Hepatocyte (in vitro differentiated cells): ENCODE measurements around the gene NEDD4. TPM values are rescaled to one million over a fixed set of nuclear protein-coding genes. Genes with fewer than 3 reads are reported as not detected.
A peak's percentile ranks its signal among the peaks of the same experiment; 100 is the strongest.

Experiments
- DNase-seq: peaks from one replicate; pipeline ENCODE4 v3.0.0-alpha.2; 2016; ENCODE audit warnings: low spot score
- H2AFZ ChIP-seq: fragments of 200-600 bp; sonication (generic); 2 replicates; pipeline ENCODE4 v1.6.0; 2016; ENCODE audit warnings: antibody characterized with exemption, mild to moderate bottlenecking
- H3K27ac ChIP-seq: fragments of 200-600 bp; sonication (generic); 2 replicates; pipeline ENCODE4 v1.5.1; 2016; ENCODE audit warnings: mild to moderate bottlenecking
- H3K27me3 ChIP-seq: fragments of 200-600 bp; sonication (generic); 2 replicates; pipeline ENCODE4 v1.6.1; 2016
- H3K36me3 ChIP-seq: fragments of 200-600 bp; sonication (generic); replicated peaks from 2 replicates; pipeline ENCODE4 v1.5.1; 2016; ENCODE audit warnings: low read depth; ENCODE audit not compliant: insufficient read depth
- H3K4me1 ChIP-seq: fragments of 200-600 bp; sonication (generic); 2 replicates; pipeline ENCODE4 v1.5.1; 2016; ENCODE audit warnings: mild to moderate bottlenecking, moderate library complexity; ENCODE audit not compliant: insufficient read depth
- H3K4me2 ChIP-seq: fragments of 200-600 bp; sonication (generic); 2 replicates; pipeline ENCODE4 v1.6.0; 2016
- H3K4me3 ChIP-seq: fragments of 200-600 bp; sonication (generic); 2 replicates; pipeline ENCODE4 v1.5.1; 2016; ENCODE audit warnings: mild to moderate bottlenecking
- H3K79me2 ChIP-seq: fragments of 200-600 bp; sonication (generic); 2 replicates; pipeline ENCODE4 v1.6.0; 2017; ENCODE audit warnings: mild to moderate bottlenecking
- H3K9me2 ChIP-seq: fragments of 200-600 bp; sonication (generic); replicated peaks from 2 replicates; pipeline ENCODE4 v1.6.0; 2017; ENCODE audit warnings: mild to moderate bottlenecking; ENCODE audit not compliant: insufficient read depth
- H3K9me3 ChIP-seq: fragments of 200-600 bp; sonication (generic); 2 replicates; pipeline ENCODE4 v1.5.1; 2016; ENCODE audit warnings: low read depth, mild to moderate bottlenecking
- H4K20me1 ChIP-seq: fragments of 200-600 bp; sonication (generic); 2 replicates; pipeline ENCODE4 v1.6.0; 2016; ENCODE audit warnings: mild to moderate bottlenecking; ENCODE audit not compliant: insufficient read depth, poor library complexity, severe bottlenecking
- EZH2 ChIP-seq: fragments of 200-600 bp; sonication (generic); IDR thresholded peaks from 2 replicates; pipeline ENCODE4 v1.6.1; 2016; ENCODE audit warnings: antibody characterized with exemption, mild to moderate bottlenecking, borderline replicate concordance
- EZH2phosphoT487 ChIP-seq: fragments of 200-600 bp; sonication (generic); IDR thresholded peaks from one replicate; pipeline ENCODE4 v1.6.1; 2018; ENCODE audit warnings: antibody characterized with exemption, mild to moderate bottlenecking, low read depth, moderate library complexity; ENCODE audit not compliant: unreplicated experiment, severe bottlenecking
- whole genome bisulfite sequencing: methylation state at CpG from one replicate; pipeline ENCODE4 v1.1.6; 2016; ENCODE audit warnings: low lambda C conversion rate; ENCODE audit errors: missing lambda C conversion rate; 5-methylcytosine and 5-hydroxymethylcytosine counted together
- polyA plus RNA-seq: library from polyadenylated mRNA; unstranded; fragments of >200 nt; fragmentation: Nextera tagmentation; extraction: Ambion mirVana; gene quantifications from 2 replicates; pipeline ENCODE4 v1.2.1, GENCODE V29; 2016
- total RNA-seq: library from RNA; depleted of rRNA; stranded (reverse); fragments of >200 nt; gene quantifications from 2 replicates; pipeline ENCODE4 v1.2.3, GENCODE V29; 2014
- TF ChIP-seq, protein P1 (sequence below): fragments of 200-600 bp; sonication (generic); IDR thresholded peaks from 2 replicates; pipeline ENCODE4 v1.5.1; 2016; ENCODE audit warnings: antibody characterized with exemption, mild to moderate bottlenecking; ENCODE audit not compliant: poor library complexity

The NEDD4 gene
- total and polyA plus RNA-seq, 2 experiments from 2014 or later: 26.5 to 77.0 TPM

DNA sequence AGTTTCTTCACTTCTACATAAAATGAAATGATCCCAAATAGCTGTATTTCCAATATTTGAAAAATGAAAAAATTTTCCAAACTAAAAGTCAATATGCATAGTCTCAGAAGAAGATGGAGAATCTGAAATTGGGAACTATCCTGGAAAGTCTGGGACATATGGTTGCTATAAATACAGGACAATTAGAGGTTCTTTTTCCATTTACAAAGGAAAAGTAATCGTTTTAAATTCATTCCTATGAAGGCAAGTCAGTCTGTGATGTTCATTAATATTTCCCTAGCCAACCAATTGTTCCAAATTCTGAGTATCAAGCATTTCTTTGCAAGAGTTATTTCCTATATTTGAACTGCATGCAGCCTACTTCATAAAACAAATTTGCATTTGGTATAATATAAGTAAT, 102.2 kb downstream of the NEDD4 start:
- no peaks in the 10 kb centered on the region for H3K9me2 ChIP-seq
- 83% methylated on average over 1 of the region's 1 CpG for WGBS
- TF ChIP-seq, protein P1, sequence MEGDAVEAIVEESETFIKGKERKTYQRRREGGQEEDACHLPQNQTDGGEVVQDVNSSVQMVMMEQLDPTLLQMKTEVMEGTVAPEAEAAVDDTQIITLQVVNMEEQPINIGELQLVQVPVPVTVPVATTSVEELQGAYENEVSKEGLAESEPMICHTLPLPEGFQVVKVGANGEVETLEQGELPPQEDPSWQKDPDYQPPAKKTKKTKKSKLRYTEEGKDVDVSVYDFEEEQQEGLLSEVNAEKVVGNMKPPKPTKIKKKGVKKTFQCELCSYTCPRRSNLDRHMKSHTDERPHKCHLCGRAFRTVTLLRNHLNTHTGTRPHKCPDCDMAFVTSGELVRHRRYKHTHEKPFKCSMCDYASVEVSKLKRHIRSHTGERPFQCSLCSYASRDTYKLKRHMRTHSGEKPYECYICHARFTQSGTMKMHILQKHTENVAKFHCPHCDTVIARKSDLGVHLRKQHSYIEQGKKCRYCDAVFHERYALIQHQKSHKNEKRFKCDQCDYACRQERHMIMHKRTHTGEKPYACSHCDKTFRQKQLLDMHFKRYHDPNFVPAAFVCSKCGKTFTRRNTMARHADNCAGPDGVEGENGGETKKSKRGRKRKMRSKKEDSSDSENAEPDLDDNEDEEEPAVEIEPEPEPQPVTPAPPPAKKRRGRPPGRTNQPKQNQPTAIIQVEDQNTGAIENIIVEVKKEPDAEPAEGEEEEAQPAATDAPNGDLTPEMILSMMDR: no peak
- TF ChIP-seq EZH2phosphoT487 (no peak), EZH2 (no peak)
- no peaks in the 10 kb centered on the region for H3K9me3 ChIP-seq
- no peak for DNase-seq
- no peak overlapping the region for H2AFZ ChIP-seq
- H3K27me3 ChIP-seq: no peaks in the 10 kb centered on the region
- H3K36me3 ChIP-seq: no peaks in the 10 kb centered on the region
- no peak overlapping the region for H3K4me3 ChIP-seq
- no peak overlapping the region for H3K4me2 ChIP-seq
- no peaks in the 10 kb centered on the region for H4K20me1 ChIP-seq
- H3K27ac ChIP-seq: no peak overlapping the region
- H3K79me2 ChIP-seq: peaks cover 8% of the 10 kb centered on the region
- H3K4me1 ChIP-seq: peaks cover 3% of the 10 kb centered on the region

DNA sequence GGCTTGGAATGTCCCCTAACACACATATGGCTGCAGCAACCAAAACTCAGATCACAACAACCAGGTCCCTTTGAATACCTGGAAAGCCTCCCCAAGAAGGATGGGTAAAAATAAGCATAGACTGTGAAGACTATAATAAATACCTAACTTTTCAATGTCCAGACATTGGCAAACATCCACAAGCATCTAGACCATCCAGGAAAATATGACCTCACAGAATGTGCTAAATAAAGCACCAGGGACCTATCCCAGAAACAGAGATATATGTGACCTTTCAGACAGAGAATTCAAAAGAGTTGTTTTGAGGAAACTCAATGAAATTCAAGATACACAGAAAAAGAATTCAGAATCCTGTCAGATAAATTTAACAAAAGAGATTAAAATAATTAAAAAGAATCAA, 109.2 kb downstream of the NEDD4 start:
- Histone ChIP-seq H3K9me2 (no peaks in the 10 kb centered on the region), H3K79me2 (peaks cover 26% of the 10 kb centered on the region), H4K20me1 (peaks cover 5% of the 10 kb centered on the region), H3K27me3 (no peaks in the 10 kb centered on the region), H3K4me3 (no peak overlapping the region), H3K36me3 (no peaks in the 10 kb centered on the region), H3K4me1 (no peaks in the 10 kb centered on the region), H3K27ac (no peak overlapping the region), H3K4me2 (no peak overlapping the region), H3K9me3 (no peaks in the 10 kb centered on the region), H2AFZ (no peak overlapping the region)
- DNase-seq: no peak
- TF ChIP-seq EZH2phosphoT487 (no peak), EZH2 (no peak)
- TF ChIP-seq, protein P1: no peak

DNA sequence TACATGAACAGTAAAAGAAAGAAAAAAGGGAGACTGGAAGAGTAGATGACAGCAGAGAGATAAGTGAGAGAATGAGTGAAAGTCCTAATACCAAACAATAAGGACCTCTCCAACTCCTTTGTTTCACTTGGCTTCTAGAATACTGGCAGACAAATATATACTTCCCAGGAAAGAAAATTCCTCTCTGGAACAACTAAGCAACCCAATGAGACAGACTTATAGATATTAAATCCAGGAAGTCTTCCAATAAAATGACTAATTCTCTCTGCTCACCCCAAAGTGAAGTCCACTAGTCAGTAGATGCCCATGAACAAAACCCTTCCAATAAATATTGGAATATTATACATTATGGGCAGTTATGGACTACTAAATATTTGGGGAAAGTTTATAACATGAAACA, 114.2 kb downstream of the NEDD4 start:
- Histone ChIP-seq H3K9me3 (no peaks in the 10 kb centered on the region), H3K4me2 (no peak overlapping the region), H3K4me1 (no peaks in the 10 kb centered on the region), H3K9me2 (no peaks in the 10 kb centered on the region), H3K79me2 (peaks cover 1% of the 10 kb centered on the region), H3K27ac (no peak overlapping the region), H3K4me3 (no peak overlapping the region), H3K27me3 (no peaks in the 10 kb centered on the region), H4K20me1 (no peaks in the 10 kb centered on the region), H3K36me3 (no peaks in the 10 kb centered on the region), H2AFZ (no peak overlapping the region)
- TF ChIP-seq, protein P1: no peak
- TF ChIP-seq EZH2phosphoT487: no peak
- no peak for TF ChIP-seq EZH2
- DNase-seq: no peak

DNA sequence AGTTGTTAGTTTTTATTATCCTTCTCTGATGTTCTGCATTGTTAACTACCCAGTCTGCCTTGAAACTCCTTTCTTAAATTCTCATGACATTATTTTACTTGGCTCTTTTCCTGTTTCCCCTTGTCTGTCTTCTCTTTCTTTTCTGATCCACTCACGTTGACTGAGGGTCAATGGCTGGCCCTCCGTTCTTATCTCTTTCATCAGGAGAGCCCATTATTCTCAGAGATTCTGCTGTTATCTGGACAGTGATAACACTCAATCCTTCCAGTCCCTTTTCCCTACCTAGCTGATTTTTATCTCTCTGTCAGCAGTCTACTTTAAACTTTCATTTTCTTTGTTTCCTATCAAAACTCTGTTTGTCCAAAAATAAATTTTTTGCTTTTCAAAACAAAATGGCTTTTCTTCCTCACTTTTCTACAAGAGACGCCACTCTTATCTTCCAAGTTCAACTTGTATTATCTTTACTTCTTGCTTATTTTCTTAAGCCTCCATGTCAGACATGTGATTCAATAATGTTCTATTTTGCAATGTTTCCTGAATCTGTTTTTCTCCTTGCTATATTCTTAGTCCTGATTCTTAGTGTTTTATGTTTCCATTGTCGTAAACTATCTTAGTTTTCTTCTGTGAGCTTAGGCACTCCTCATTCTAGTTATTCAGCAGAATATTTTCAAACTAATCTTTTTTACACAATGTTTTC, 120.2 kb downstream of the NEDD4 start:
- H3K79me2 ChIP-seq: no peaks in the 10 kb centered on the region
- no peaks in the 10 kb centered on the region for H3K9me2 ChIP-seq
- H3K27me3 ChIP-seq: no peaks in the 10 kb centered on the region
- H3K4me1 ChIP-seq: peaks cover 10% of the 10 kb centered on the region
- no peak for DNase-seq
- no peak overlapping the region for H3K4me3 ChIP-seq
- H2AFZ ChIP-seq: peak overlapping the region; percentile 5
- no peaks in the 10 kb centered on the region for H3K36me3 ChIP-seq
- peak overlapping the region; percentile 61 for H3K4me2 ChIP-seq
- no peaks in the 10 kb centered on the region for H3K9me3 ChIP-seq
- WGBS: 35% methylated on average over 4 of the region's 4 CpGs
- no peaks in the 10 kb centered on the region for H4K20me1 ChIP-seq
- TF ChIP-seq EZH2phosphoT487 (no peak), EZH2 (no peak)
- TF ChIP-seq, protein P1: no peak
- peak overlapping the region; percentile 25 for H3K27ac ChIP-seq
